ENCODE results near the gene POLR1C. TPM values are rescaled to one million over a fixed set of nuclear protein-coding genes. Genes with fewer than 3 reads are reported as not detected.
A peak's percentile ranks its signal among the peaks of the same experiment; 100 is the strongest.

Gene POLR1C
- total RNA-seq, 1 experiment from 2014 or later: 75.4 TPM

- no peaks in the 10 kb centered on the region for H3K27me3 ChIP-seq (replicated peaks; ENCODE audit: insufficient read depth, low read depth, low read length, poor library complexity)
- BruUV-seq (replicated peaks): no TSS peak
- H3K4me3 ChIP-seq (ENCODE audit: low read depth, low read length, poor library complexity, severe bottlenecking): peak overlapping the region; percentile 74
- intact Hi-C loops (cut with micrococcal nuclease; ENCODE audit: unreplicated experiment): no loop called here
- H3K27ac ChIP-seq (ENCODE audit: low read depth, low read length, poor library complexity, severe bottlenecking): peak overlapping the region; percentile 89
- no peak for TF ChIP-seq EZH2 (IDR thresholded peaks at IDR 0.05; ENCODE audit: borderline replicate concordance, low read depth, low read length, poor library complexity, severe bottlenecking)
- TF ChIP-seq, protein P1, sequence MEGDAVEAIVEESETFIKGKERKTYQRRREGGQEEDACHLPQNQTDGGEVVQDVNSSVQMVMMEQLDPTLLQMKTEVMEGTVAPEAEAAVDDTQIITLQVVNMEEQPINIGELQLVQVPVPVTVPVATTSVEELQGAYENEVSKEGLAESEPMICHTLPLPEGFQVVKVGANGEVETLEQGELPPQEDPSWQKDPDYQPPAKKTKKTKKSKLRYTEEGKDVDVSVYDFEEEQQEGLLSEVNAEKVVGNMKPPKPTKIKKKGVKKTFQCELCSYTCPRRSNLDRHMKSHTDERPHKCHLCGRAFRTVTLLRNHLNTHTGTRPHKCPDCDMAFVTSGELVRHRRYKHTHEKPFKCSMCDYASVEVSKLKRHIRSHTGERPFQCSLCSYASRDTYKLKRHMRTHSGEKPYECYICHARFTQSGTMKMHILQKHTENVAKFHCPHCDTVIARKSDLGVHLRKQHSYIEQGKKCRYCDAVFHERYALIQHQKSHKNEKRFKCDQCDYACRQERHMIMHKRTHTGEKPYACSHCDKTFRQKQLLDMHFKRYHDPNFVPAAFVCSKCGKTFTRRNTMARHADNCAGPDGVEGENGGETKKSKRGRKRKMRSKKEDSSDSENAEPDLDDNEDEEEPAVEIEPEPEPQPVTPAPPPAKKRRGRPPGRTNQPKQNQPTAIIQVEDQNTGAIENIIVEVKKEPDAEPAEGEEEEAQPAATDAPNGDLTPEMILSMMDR (conservative IDR thresholded peaks at IDR 0.05; ENCODE audit: low read depth, low read length): no peak
- H3K9me3 ChIP-seq (ENCODE audit: low read depth, low read length, poor library complexity, severe bottlenecking): no peaks in the 10 kb centered on the region
- ChIA-PET CTCF (no interaction called here), POLR2A (ENCODE audit: low non-redundant PET) (interaction anchor here (0.7 kb wide), 1 partner anchor 352 kb away, joined by 6 read pairs; no protein-coding TSS in a partner anchor)
- peaks cover 33% of the 10 kb centered on the region for H3K4me1 ChIP-seq (ENCODE audit: insufficient read depth, low read length, poor library complexity, severe bottlenecking)
- DNase-seq (ENCODE audit: low spot score): no peak
- no peaks in the 10 kb centered on the region for H3K36me3 ChIP-seq (ENCODE audit: insufficient read depth, low read length, poor library complexity, severe bottlenecking)
These were observed 40.1 kb upstream of the POLR1C start for GRCh38 chr6:43476746-43477145.

DNA sequence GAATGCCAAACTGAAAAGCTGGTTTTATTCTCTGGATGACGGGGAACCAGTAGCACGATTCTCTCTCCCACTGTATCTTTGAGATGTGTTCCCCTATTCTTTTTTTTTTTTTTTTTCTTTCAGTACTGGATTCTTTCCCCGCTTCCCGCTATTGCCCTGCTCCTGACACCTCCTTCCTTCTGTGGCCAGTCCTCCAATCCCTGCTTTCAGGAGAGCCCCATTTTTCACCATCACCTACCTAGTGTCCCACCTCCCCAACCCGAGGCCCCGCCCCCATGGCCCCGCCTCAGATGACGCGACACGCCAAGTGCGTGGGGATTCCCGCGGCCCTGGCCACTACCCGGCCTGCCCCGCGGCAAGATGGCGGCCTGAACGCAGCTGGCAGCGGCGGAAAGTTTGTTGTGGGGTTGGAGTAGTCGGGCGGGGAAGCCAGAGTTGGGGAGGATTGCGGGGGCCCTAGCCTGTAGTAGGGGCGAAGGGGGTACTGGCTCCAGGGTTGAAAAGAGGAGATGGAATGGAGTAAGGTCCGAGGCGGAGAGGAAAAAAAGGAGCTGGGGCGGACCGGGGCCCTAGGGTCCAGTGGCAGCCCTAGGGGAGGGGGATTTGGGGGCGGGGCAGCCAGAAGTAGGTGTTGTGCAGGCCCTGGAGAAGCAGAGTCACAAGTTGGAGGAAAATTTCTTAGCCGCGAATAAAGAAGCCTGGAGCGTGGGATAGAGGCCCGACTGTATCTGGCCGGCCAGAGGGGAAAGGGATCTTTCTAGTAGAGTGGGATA is 39.5 kb upstream of the POLR1C start, which contains the start of gene TJAP1:
Gene TJAP1 (plus strand): TSS at position 336 of the 773 bp plus-strand sequence. CDS start 21,432 bp downstream, outside the sequence.
- DNase-seq (ENCODE audit: low spot score): peak; percentile 94
- CTCF ChIA-PET: interaction anchor here (0.5 to 0.7 kb wide), 2 partner anchors 16 to 218 kb away, joined by 3 read pairs; no protein-coding TSS in a partner anchor
- Histone ChIP-seq H3K4me3 (ENCODE audit: low read depth, low read length, poor library complexity, severe bottlenecking) (peak within 1 kb of the TSS; percentile 74), H3K36me3 (ENCODE audit: insufficient read depth, low read length, poor library complexity, severe bottlenecking) (no peaks in the 10 kb centered on the region), H3K9me3 (ENCODE audit: low read depth, low read length, poor library complexity, severe bottlenecking) (no peaks in the 10 kb centered on the region), H3K27ac (ENCODE audit: low read depth, low read length, poor library complexity, severe bottlenecking) (peak within 1 kb of the TSS; percentile 89), H3K4me1 (ENCODE audit: insufficient read depth, low read length, poor library complexity, severe bottlenecking) (peaks cover 33% of the 10 kb centered on the region), H3K27me3 (replicated peaks; ENCODE audit: insufficient read depth, low read depth, low read length, poor library complexity) (no peaks in the 10 kb centered on the region)
- TF ChIP-seq EZH2 (IDR thresholded peaks at IDR 0.05; ENCODE audit: borderline replicate concordance, low read depth, low read length, poor library complexity, severe bottlenecking): no peak
- TF ChIP-seq, protein P1 (conservative IDR thresholded peaks at IDR 0.05; ENCODE audit: low read depth, low read length): no peak
- POLR2A ChIA-PET (ENCODE audit: low non-redundant PET): interaction anchor here (0.6 to 0.7 kb wide), 2 partner anchors 353 to 611 kb away, joined by 5 to 6 read pairs; no protein-coding TSS in a partner anchor
- intact Hi-C loops (cut with micrococcal nuclease; ENCODE audit: unreplicated experiment): no loop called here
- BruUV-seq (replicated peaks): no TSS peak

DNA sequence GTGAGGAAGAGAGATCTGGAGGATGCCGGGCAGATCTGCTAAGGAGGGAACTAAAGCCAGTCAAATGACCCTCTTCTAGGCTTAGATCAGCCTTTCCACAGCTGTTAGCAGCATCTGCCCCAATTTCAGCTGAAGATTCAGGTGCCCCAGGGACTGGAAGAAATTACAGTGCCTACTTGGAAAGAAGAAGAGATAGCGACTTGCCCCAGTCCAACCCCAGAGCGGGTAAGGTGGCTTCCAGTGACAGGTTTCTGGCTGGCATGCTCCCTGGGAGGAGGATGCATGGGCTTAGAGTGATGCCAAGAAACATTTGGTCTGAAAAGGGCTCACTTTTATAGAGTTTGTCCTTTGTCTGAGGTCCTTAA is 38.9 kb upstream of the POLR1C start:
- ChIA-PET POLR2A (ENCODE audit: low non-redundant PET) (interaction anchor here (0.6 kb wide), 1 partner anchor 611 kb away, joined by 5 read pairs; no protein-coding TSS in a partner anchor), CTCF (interaction anchor here (0.5 to 0.7 kb wide), 2 partner anchors 15 to 219 kb away, joined by 3 read pairs; no protein-coding TSS in a partner anchor)
- Histone ChIP-seq H3K27ac (ENCODE audit: low read depth, low read length, poor library complexity, severe bottlenecking) (peak overlapping the region; percentile 89), H3K4me3 (ENCODE audit: low read depth, low read length, poor library complexity, severe bottlenecking) (peak overlapping the region; percentile 74), H3K4me1 (ENCODE audit: insufficient read depth, low read length, poor library complexity, severe bottlenecking) (peaks cover 33% of the 10 kb centered on the region), H3K9me3 (ENCODE audit: low read depth, low read length, poor library complexity, severe bottlenecking) (no peaks in the 10 kb centered on the region), H3K36me3 (ENCODE audit: insufficient read depth, low read length, poor library complexity, severe bottlenecking) (no peaks in the 10 kb centered on the region), H3K27me3 (replicated peaks; ENCODE audit: insufficient read depth, low read depth, low read length, poor library complexity) (no peaks in the 10 kb centered on the region)
- intact Hi-C loops (cut with micrococcal nuclease; ENCODE audit: unreplicated experiment): no loop called here
- no peak for DNase-seq (ENCODE audit: low spot score)
- BruUV-seq (replicated peaks): TSS peak; percentile 54
- TF ChIP-seq, protein P1 (conservative IDR thresholded peaks at IDR 0.05; ENCODE audit: low read depth, low read length): no peak
- TF ChIP-seq EZH2 (IDR thresholded peaks at IDR 0.05; ENCODE audit: borderline replicate concordance, low read depth, low read length, poor library complexity, severe bottlenecking): no peak

Data from A673 (cell line).